ENCODE data around the gene B4GALT6. TPM values are rescaled to one million over a fixed set of nuclear protein-coding genes. Genes with fewer than 3 reads are reported as not detected.

B4GALT6 gene
- total RNA-seq, 5 donors from 2014 or later (not counting 1 experiment from before 2014, with no cell fraction given) = 0.25 to 1.5 (median 1.2) TPM

DNA sequence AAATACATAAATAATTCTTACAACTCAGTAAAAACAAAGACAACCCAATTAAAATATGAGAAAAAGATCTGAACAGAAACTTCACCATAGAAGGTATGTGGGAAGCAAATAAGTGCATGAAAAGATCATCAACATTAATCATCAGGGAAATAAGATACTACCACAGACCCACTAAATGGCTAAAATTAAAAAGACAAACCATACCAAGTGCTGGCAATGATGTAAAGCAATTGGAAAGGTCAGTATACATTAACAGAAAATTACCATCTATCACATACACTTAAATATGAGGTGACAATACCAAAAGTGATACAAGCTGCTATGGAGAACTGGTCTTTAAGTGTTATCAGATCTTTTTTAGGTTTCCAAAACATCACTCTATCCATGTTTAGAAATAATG lies 48.0 kb downstream of the B4GALT6 start:
- DNase-seq (no peak), ATAC-seq (replicated peaks in 1 of 4) (no peak)
- ChIA-PET CTCF (no interaction called here), POLR2A (no interaction called here)
- no peaks in the 10 kb centered on the region for H3K9me3 ChIP-seq
- Mint-ChIP-seq H3K36me3 (no peaks in the 10 kb centered on the region), H3K4me3 (no peak overlapping the region), H3K27ac (no peak overlapping the region), H3K9me3 (peaks cover 0 to 3% (median 2%) of the 10 kb centered on the region in 3 donors), H3K27me3 (peaks cover 0 to 14% of the 10 kb centered on the region in 2 donors), H3K4me1 (peaks cover 6 to 15% (median 7%) of the 10 kb centered on the region in 3 donors)
- no peaks in the 10 kb centered on the region for H3K36me3 ChIP-seq (ENCODE audit: control insufficient read depth in 2 of 2, extremely low read depth in 1 of 2, insufficient read depth in 1 of 2, low read length in 1 of 2)
- H3K4me1 ChIP-seq (ENCODE audit: control insufficient read depth in 1 of 2, extremely low read depth in 1 of 2, insufficient read depth in 2 of 2, low read length in 2 of 2) = peaks cover 6 to 16% of the 10 kb centered on the region in 2 experiments
- no peak overlapping the region for H3K4me3 ChIP-seq (ENCODE audit: control insufficient read depth in 1 of 2, extremely low read depth in 1 of 2, low read length in 1 of 2)
- no peak overlapping the region for H3K27ac ChIP-seq (ENCODE audit: low read length)
- no peaks in the 10 kb centered on the region for H3K27me3 ChIP-seq (replicated peaks in 1 of 2; ENCODE audit: control insufficient read depth in 2 of 2, extremely low read depth in 1 of 2, insufficient read depth in 2 of 2, low read length in 1 of 2)

DNA sequence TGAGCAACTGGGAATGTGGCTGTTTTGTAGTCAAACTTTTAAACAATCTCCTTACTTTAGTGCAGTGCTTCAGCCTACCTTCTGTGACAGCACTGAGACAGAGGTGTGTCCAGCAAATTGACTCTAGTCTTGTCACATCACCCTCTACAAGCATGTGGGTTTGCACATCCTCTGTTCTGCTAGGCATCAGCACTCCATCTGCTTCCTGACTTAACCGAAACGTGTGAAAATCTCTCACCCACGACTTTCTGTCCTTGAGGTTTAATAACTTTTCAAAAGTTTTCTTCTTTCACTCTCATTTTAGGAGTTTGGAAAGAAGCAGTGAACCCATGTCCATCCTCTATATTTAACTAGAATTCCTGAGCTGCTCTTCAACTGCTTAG lies 50.1 kb downstream of the B4GALT6 start:
- H3K4me3 ChIP-seq (ENCODE audit: control insufficient read depth in 1 of 2, extremely low read depth in 1 of 2, low read length in 1 of 2) = no peak overlapping the region
- no peaks in the 10 kb centered on the region for H3K36me3 ChIP-seq (ENCODE audit: control insufficient read depth in 2 of 2, extremely low read depth in 1 of 2, insufficient read depth in 1 of 2, low read length in 1 of 2)
- no peak overlapping the region for H3K27ac ChIP-seq (ENCODE audit: low read length)
- no CpG with 5 or more reads among the region's 3 CpGs for WGBS (ENCODE audit: insufficient coverage)
- peaks cover 6 to 16% of the 10 kb centered on the region in 2 experiments for H3K4me1 ChIP-seq (ENCODE audit: control insufficient read depth in 1 of 2, extremely low read depth in 1 of 2, insufficient read depth in 2 of 2, low read length in 2 of 2)
- no peaks in the 10 kb centered on the region for H3K27me3 ChIP-seq (replicated peaks in 1 of 2; ENCODE audit: control insufficient read depth in 2 of 2, extremely low read depth in 1 of 2, insufficient read depth in 2 of 2, low read length in 1 of 2)
- Mint-ChIP-seq H3K27me3 (peaks cover 0 to 14% of the 10 kb centered on the region in 2 donors), H3K9me3 (peaks cover 0 to 3% (median 2%) of the 10 kb centered on the region in 3 donors), H3K4me3 (no peak overlapping the region), H3K36me3 (no peaks in the 10 kb centered on the region), H3K4me1 (peaks cover 6 to 17% (median 15%) of the 10 kb centered on the region in 3 donors), H3K27ac (no peak overlapping the region)
- DNase-seq = peak in 2 of 35 experiments; percentile 6 to 53
- CTCF ChIA-PET = no interaction called here
- POLR2A ChIA-PET = no interaction called here
- no peaks in the 10 kb centered on the region for H3K9me3 ChIP-seq
- peak in 2 of 4 experiments; percentile 36 to 44 for ATAC-seq (replicated peaks in 1 of 4)

DNA sequence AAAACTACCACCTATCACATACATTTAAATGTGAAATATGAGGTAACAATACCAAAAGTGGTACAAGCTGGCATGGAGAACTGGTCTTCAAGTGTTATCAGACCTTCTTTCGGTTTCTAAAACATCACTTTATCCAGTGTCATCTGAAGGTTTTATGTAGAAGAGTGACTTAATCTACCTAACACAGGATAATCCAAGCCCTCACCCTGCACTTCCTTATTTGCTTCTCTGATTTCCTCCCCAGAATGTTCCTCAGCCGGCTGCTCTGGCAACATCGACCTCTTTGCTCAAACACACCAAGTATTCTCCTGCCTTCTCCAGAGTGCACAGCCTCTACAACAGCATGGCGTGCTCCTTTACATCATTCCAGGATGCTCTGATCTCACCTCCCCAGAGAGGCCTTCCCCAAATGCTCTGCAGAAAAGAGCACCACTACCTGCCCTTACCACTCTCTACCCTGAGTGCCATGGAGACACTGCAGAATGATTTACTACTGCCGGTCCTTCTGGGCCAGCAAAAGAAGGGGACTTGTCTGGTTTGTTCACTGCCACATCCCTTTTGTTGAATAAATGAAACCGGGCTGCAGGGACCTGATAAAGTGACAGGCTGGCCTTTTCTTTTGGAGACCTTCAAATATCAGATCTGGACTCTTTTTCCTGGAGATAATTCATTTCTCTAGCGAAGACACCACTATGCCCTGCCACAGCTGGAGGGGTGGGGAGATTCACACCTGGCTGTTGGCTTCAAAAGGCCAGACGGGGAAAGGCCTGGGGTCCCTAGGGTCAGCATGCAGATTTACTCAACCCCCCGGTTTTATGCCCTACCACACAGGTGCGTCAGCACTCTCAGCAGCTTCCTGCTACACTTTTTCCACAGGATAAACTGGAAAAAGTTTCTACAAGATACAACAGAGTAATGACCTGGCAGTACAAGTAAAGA lies 50.7 kb downstream of the B4GALT6 start:
- H3K9me3 ChIP-seq = no peaks in the 10 kb centered on the region
- CTCF ChIA-PET = no interaction called here
- DNase-seq (no peak), ATAC-seq (replicated peaks in 1 of 4) (no peak)
- Mint-ChIP-seq H3K9me3 (peaks cover 0 to 3% (median 2%) of the 10 kb centered on the region in 3 donors), H3K4me3 (no peak overlapping the region), H3K27ac (no peak overlapping the region), H3K27me3 (peaks cover 0 to 14% of the 10 kb centered on the region in 2 donors), H3K36me3 (no peaks in the 10 kb centered on the region), H3K4me1 (peaks cover 6 to 17% (median 15%) of the 10 kb centered on the region in 3 donors)
- WGBS (ENCODE audit: insufficient coverage) = 58% methylated on average over 4 of the region's 10 CpGs
- H3K27me3 ChIP-seq (replicated peaks in 1 of 2; ENCODE audit: control insufficient read depth in 2 of 2, extremely low read depth in 1 of 2, insufficient read depth in 2 of 2, low read length in 1 of 2) = no peaks in the 10 kb centered on the region
- peak overlapping the region; percentile 27 for H3K27ac ChIP-seq (ENCODE audit: low read length)
- no peak overlapping the region for H3K4me3 ChIP-seq (ENCODE audit: control insufficient read depth in 1 of 2, extremely low read depth in 1 of 2, low read length in 1 of 2)
- POLR2A ChIA-PET = no interaction called here
- H3K4me1 ChIP-seq (ENCODE audit: control insufficient read depth in 1 of 2, extremely low read depth in 1 of 2, insufficient read depth in 2 of 2, low read length in 2 of 2) = peaks cover 6 to 16% of the 10 kb centered on the region in 2 experiments
- H3K36me3 ChIP-seq (ENCODE audit: control insufficient read depth in 2 of 2, extremely low read depth in 1 of 2, insufficient read depth in 1 of 2, low read length in 1 of 2) = no peaks in the 10 kb centered on the region

DNA sequence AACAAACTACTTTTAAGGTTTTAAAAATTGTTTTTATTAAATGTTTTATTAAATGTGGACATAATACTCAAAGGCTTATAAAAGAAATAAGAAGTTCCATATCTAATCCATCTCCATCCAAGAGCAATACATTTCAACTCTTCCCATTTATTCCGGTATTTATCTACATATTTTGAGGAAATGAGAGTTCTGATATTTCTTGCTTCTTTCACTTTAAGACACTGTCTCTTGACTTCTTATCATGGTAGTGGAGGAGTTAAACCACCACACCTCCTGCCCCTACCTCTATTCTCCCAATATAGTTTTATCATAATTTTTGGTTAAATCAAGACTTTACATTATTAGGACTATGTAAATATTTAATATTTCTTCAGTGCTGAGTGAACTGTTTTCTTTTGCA lies 52.0 kb downstream of the B4GALT6 start:
- peaks cover 6 to 16% of the 10 kb centered on the region in 2 experiments for H3K4me1 ChIP-seq (ENCODE audit: control insufficient read depth in 1 of 2, extremely low read depth in 1 of 2, insufficient read depth in 2 of 2, low read length in 2 of 2)
- Mint-ChIP-seq H3K4me1 (peaks cover 6 to 17% (median 15%) of the 10 kb centered on the region in 3 donors), H3K9me3 (peaks cover 0 to 3% (median 2%) of the 10 kb centered on the region in 3 donors), H3K27me3 (peaks cover 0 to 14% of the 10 kb centered on the region in 2 donors), H3K27ac (no peak overlapping the region), H3K36me3 (no peaks in the 10 kb centered on the region), H3K4me3 (no peak overlapping the region)
- H3K9me3 ChIP-seq = no peaks in the 10 kb centered on the region
- H3K36me3 ChIP-seq (ENCODE audit: control insufficient read depth in 2 of 2, extremely low read depth in 1 of 2, insufficient read depth in 1 of 2, low read length in 1 of 2) = no peaks in the 10 kb centered on the region
- H3K27ac ChIP-seq (ENCODE audit: low read length) = no peak overlapping the region
- H3K4me3 ChIP-seq (ENCODE audit: control insufficient read depth in 1 of 2, extremely low read depth in 1 of 2, low read length in 1 of 2) = no peak overlapping the region
- DNase-seq (no peak), ATAC-seq (replicated peaks in 1 of 4) (no peak)
- no CpG with 5 or more reads among the region's 1 CpG for WGBS (ENCODE audit: insufficient coverage)
- no peaks in the 10 kb centered on the region for H3K27me3 ChIP-seq (replicated peaks in 1 of 2; ENCODE audit: control insufficient read depth in 2 of 2, extremely low read depth in 1 of 2, insufficient read depth in 2 of 2, low read length in 1 of 2)
- ChIA-PET CTCF (no interaction called here), POLR2A (no interaction called here)

DNA sequence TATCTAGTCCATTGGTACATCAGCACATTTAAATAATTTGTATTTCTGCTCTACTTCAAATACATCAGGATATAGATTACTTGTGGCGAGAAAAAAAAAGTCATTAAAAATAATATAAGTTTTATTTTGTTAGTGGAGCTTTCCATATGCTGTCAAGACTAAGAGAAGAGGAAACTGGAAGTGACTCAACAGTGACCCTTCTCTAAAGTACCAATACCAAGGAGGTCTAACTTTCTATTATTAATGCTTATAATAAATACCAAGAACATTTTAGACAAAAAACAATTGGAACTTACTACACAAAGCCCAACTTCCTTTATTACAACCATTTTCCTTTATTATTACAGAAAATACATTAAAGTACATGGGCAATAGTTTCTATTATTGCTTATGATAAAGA lies 52.9 kb downstream of the B4GALT6 start:
- POLR2A ChIA-PET = no interaction called here
- ATAC-seq (replicated peaks in 1 of 4) = no peak

DNA sequence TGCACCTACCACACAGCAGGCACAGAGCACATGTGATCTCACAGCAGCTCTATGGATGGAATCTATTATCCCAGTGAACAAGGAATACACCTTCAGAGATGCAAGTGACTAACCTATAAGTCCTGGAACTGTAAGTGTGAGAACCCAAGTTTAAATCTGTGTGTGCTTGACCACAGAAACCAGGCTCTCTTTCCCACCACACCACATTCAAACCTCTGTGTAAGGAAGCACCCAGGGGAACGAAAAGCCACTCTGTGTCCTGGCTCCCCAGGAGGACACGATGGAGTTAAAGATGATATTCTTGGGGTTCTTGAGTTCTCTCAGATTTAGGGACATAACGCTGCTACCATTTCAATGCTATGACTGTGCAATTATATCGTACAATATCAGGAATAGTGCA lies 53.8 kb downstream of the B4GALT6 start:
- Mint-ChIP-seq H3K4me1 (peaks cover 6 to 17% (median 15%) of the 10 kb centered on the region in 3 donors), H3K4me3 (no peak overlapping the region), H3K36me3 (no peaks in the 10 kb centered on the region), H3K27ac (no peak overlapping the region), H3K9me3 (no peaks in the 10 kb centered on the region), H3K27me3 (peaks cover 0 to 14% of the 10 kb centered on the region in 2 donors)
- WGBS (ENCODE audit: insufficient coverage) = 100% methylated on average over 1 of the region's 4 CpGs
- H3K27ac ChIP-seq (ENCODE audit: low read length) = no peak overlapping the region
- peaks cover 6 to 16% of the 10 kb centered on the region in 2 experiments for H3K4me1 ChIP-seq (ENCODE audit: control insufficient read depth in 1 of 2, extremely low read depth in 1 of 2, insufficient read depth in 2 of 2, low read length in 2 of 2)
- no peaks in the 10 kb centered on the region for H3K9me3 ChIP-seq
- H3K27me3 ChIP-seq (replicated peaks in 1 of 2; ENCODE audit: control insufficient read depth in 2 of 2, extremely low read depth in 1 of 2, insufficient read depth in 2 of 2, low read length in 1 of 2) = no peaks in the 10 kb centered on the region
- no peaks in the 10 kb centered on the region for H3K36me3 ChIP-seq (ENCODE audit: control insufficient read depth in 2 of 2, extremely low read depth in 1 of 2, insufficient read depth in 1 of 2, low read length in 1 of 2)
- ChIA-PET POLR2A (no interaction called here), CTCF (no interaction called here)
- ATAC-seq (replicated peaks in 1 of 4) = no peak
- H3K4me3 ChIP-seq (ENCODE audit: control insufficient read depth in 1 of 2, extremely low read depth in 1 of 2, low read length in 1 of 2) = no peak overlapping the region
- DNase-seq = no peak

More for the DNA sequence above, 52.9 kb downstream of the B4GALT6 start:
- Mint-ChIP-seq H3K27ac (no peak overlapping the region), H3K27me3 (peaks cover 0 to 14% of the 10 kb centered on the region in 2 donors), H3K4me1 (peaks cover 6 to 17% (median 15%) of the 10 kb centered on the region in 3 donors), H3K9me3 (peaks cover 0 to 3% (median 2%) of the 10 kb centered on the region in 3 donors), H3K4me3 (no peak overlapping the region), H3K36me3 (no peaks in the 10 kb centered on the region)
- no peaks in the 10 kb centered on the region for H3K36me3 ChIP-seq (ENCODE audit: control insufficient read depth in 2 of 2, extremely low read depth in 1 of 2, insufficient read depth in 1 of 2, low read length in 1 of 2)
- DNase-seq = no peak
- no peak overlapping the region for H3K27ac ChIP-seq (ENCODE audit: low read length)
- WGBS (ENCODE audit: insufficient coverage) = no CpG with 5 or more reads among the region's 1 CpG
- H3K4me3 ChIP-seq (ENCODE audit: control insufficient read depth in 1 of 2, extremely low read depth in 1 of 2, low read length in 1 of 2) = no peak overlapping the region
- peaks cover 6 to 16% of the 10 kb centered on the region in 2 experiments for H3K4me1 ChIP-seq (ENCODE audit: control insufficient read depth in 1 of 2, extremely low read depth in 1 of 2, insufficient read depth in 2 of 2, low read length in 2 of 2)
- no peaks in the 10 kb centered on the region for H3K9me3 ChIP-seq
- H3K27me3 ChIP-seq (replicated peaks in 1 of 2; ENCODE audit: control insufficient read depth in 2 of 2, extremely low read depth in 1 of 2, insufficient read depth in 2 of 2, low read length in 1 of 2) = no peaks in the 10 kb centered on the region
- CTCF ChIA-PET = no interaction called here

Data from T-cell (primary cell).